Measurements from ENCODE around the gene CPNE7.
A peak's percentile ranks its signal among the peaks of the same experiment; 100 is the strongest.

Gene CPNE7

GRCh38 chr16:89550421-89551007 lies 25.0 kb upstream of the CPNE7 start:
- DNase-seq, result no peak

DNA sequence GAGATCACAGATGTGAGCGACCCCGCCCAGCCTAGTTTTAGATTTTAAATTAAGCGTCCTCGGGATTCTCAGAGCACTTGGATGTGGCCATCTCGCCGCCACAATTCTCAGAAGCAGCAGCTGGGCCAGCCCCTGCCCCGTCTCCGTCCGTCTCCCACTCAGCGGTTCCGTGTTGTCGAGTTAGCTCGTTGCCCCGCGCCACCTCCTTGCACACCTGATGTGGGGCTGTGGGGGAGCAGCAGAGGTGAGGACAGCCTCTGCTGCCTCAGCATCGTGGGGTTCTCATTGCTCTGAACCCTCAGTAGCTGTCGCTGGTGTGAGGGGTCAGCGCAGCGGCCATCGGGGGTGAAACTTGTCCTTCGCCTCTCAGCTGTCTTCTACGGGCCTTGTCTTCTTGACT lies 23.2 kb upstream of the CPNE7 start:
- no peak for DNase-seq

GRCh38 chr16:89552913-89553312 lies 22.6 kb upstream of the CPNE7 start:
- no peak for DNase-seq

DNA sequence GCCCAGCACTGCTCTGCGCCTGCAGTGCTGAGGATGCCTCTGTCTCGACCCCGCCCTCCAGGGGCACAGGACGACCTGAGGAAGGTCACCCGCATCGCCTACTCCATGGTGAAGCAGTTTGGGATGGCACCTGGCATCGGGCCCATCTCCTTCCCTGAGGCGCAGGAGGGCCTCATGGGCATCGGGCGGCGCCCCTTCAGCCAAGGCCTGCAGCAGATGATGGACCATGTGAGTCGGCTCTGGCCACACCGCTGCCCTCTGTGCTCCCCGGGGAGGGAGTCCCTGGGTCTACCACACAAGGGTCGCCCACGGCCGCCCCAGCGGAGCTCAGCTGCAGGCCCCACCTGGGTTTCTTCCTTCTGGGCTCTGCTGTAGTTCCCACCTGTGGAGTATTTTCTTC lies 21.8 kb upstream of the CPNE7 start:
- DNase-seq, result no peak

DNA sequence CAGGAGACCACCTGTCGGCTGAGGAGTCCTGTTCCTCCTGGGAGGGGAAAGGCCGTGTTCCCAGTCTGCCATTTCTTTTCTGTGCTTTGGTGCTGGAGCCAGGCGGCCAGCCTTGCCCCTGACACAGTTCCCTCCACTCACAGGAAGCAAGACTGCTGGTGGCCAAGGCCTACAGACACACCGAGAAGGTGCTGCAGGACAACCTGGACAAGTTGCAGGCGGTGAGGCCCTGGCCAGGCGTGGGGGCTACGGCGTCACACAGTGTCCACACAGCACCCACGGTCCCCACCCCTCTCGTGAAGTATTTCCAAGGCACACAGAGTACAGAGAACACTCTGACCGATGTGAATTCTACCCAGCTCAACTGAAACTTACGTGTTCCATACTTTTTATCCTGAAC lies 21.2 kb upstream of the CPNE7 start:
- no peak for DNase-seq

DNA sequence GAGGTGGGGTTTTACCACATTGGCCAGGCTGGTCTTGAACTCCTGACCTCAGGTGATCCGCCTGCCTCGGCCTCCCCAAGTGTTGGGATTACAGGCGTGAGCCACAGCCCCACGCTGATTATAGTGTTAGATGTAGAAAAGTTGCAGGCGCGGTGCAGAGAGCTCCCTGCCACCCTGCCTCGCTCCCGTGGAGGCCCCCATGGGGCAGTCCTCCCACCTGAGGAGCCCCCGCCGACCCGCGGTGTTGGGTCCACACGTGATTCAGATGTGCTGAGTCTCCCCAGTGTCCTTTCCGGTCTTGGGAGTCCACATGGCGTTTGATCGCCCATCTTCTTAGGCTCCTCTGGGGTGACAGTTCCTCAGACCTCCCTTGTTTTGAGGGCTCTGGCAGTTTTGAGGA lies 20.3 kb upstream of the CPNE7 start:
- DNase-seq, result no peak

DNA sequence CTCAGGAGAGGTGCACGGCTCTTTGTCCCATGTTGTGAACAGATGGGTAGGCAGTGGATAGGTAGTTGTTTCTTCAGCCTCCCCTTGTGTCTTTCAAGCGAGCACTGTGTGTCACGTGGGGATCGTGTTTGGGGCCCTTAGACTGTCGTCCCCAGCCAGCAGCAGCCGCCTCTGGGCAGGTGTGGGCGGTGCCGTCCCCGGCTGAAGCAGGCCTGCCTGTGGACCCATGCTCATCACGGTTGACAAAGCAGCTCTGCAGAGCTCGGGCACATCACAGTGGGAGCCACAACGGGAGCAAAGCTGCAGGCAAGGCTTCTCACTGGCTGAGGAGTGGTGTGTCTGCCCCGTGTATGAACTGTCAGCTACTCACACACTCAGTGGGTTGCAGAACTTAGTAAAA lies 19.8 kb upstream of the CPNE7 start:
- no peak for DNase-seq

- peak; percentile 93 for DNase-seq
Measured at GRCh38 chr16:89556750-89557689, 18.5 kb upstream of the CPNE7 start.

DNA sequence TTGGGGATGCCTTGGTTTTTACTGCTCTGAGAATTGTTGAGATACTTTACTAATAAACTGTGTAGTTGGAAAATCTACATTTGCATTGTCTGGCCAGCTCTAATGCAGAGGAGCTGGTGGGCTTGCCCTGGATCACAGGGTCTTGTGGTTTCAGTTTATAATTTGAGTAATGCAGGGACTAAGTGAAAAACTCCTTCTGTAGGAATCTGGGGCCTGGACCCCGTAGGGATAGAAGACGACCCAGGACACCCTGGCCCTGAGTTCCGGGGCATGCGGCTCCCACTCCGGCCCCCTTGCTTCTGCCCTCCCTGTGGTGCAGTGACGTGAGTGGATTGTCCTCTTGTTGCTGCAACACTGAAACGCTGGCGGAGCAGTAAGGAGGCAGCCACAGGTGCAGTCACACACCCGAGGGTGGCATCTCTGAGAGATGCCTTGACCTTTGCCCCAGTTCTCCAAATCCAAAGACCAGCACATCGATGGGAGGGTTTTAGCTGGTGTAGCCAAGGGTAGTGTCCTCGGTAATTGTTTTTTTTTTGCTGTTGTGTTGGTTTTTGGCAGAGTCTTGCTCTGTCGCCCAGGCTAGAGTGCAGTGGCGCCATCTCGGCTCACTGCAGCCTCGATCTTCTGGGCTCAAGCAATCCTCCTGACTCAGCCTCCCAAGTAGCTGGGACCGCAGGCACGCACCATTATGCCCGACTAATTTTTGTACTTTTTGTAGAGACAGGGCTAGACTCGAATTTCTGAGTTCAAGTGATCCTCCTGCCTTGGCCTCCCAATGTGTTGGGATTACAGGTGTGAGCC lies 17.7 kb upstream of the CPNE7 start:
- DNase-seq, result no peak

DNA sequence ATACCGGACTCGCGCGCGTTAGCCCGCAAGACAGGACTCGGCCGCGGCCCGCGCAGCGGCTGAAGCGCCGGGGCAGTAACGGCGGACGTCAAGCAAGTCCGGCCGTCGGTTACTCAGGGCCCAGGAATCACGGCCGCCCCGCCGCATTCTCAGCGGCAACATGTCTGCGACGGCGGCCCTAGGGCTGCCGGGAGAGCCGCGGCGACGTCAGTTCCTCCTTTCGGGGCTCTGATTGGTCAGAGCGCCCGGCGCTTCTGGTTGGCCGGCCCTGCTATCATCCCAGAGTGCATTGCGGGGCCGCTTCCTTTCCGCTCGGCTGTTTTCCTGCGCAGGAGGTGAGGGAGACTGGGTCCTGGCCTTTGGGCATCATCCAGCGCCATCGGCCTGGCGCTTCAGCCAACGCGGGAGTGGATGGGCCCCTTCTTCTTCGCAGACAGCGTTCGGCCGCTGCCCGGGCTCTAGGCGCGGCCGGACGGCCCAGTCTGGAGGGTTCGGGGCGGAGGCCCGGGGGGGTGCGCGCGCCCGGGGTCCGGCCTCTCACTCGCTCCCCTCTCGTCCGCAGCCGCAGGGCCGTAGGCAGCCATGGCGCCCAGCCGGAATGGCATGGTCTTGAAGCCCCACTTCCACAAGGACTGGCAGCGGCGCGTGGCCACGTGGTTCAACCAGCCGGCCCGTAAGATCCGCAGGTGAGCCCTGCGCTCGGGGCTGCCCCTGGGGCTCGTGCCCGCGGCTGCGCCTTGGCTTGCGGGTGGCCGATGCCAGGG lies 15.0 kb upstream of the CPNE7 start, which contains the start of gene RPL13:
Gene RPL13 (plus strand): TSS at position 305 of the 764 bp plus-strand sequence. CDS start 278 bp downstream, at position 583.
- DNase-seq, result peak; percentile 98

DNA sequence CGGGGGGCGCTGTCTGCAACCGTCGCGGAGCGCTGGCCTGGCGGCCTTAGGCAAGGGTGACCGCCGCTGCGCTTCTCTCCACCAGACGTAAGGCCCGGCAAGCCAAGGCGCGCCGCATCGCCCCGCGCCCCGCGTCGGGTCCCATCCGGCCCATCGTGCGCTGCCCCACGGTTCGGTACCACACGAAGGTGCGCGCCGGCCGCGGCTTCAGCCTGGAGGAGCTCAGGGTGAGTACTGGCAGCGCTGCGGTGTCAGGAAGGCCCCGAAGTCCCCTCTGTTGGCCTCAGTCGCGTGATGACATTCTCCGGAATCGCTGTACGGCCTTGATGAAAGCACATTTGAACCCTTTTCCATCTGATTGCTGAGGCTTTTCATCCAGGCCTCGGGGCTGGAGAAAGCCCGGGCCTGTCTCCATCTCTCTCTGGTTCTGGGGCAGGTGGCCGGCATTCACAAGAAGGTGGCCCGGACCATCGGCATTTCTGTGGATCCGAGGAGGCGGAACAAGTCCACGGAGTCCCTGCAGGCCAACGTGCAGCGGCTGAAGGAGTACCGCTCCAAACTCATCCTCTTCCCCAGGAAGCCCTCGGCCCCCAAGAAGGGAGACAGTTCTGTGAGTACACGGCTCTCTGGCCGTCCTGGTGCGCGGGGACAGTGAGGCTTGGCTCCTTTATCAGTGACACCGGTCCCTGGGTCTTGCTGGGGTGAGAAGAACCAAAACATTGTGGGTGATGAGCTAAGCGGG lies 14.2 kb upstream of the CPNE7 start:
- peak; percentile 33 for DNase-seq

- no peak for DNase-seq
Measured at GRCh38 chr16:89561884-89562599, 13.5 kb upstream of the CPNE7 start.

- no peak for DNase-seq
Measured at GRCh38 chr16:89562939-89563338, 12.6 kb upstream of the CPNE7 start.

DNA sequence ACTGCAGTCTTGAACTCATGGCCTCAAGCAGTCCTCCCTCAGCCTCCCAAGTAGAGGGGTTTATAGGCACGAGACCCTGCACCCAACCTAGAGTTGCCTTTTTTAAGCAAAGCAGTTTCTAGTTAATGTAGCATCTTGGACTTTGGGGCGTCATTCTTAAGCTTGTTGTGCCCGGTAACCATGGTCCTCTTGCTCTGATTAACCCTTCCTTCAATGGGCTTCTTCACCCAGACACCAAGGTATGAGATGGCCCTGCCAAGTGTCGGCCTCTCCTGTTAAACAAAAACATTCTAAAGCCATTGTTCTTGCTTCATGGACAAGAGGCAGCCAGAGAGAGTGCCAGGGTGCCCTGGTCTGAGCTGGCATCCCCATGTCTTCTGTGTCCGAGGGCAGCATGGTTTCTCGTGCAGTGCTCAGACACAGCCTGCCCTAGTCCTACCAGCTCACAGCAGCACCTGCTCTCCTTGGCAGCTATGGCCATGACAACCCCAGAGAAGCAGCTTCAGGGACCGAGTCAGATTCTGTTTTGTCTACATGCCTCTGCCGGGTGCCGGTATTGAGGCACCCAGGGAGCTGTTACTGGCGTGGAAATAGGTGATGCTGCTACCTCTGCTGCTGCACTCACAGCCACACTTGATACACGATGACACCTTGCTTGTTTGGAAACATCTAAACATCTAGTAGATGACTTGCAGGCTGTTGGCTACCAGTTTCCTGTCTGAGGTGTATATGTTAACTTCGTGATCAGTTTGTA lies 11.7 kb upstream of the CPNE7 start:
- no peak for DNase-seq

DNA sequence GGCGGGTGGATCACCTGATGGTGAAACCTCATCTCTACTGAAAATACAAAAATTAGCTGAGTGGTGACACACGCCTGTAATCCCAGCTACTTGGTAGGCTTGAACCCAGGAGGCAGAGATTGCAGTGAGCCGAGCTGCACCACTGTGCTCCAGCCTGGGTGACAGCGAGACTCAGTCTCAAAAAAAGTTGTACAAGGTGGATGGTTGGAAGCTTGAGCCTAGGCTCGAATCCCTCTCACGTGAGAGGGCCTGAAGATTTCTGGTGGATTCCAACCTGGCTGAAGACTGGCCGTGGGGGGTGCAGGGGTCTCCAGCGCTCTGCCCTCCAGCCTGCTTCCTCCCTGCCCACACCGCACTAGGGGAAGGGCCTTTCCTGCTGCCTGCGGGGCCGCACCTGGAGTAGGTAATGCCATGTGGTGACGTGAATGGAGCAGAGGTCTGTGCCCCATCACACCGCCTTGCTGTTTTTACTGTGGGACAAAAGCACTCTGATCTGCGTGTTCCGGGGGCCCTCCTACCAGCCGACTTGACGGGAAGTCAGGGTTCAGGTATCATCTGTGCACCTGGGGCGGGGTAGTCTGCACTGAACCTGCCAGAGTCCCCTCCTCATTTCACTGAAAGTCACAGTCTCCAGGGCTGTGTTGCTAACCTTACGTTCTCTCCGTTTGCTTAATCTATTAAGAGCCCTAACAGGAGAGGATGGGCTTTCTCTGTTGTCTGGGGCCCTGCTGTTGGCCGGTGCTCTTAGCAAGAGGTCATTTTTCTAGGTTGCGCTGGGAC lies 10.9 kb upstream of the CPNE7 start:
- peak; percentile 52 for DNase-seq

DNA sequence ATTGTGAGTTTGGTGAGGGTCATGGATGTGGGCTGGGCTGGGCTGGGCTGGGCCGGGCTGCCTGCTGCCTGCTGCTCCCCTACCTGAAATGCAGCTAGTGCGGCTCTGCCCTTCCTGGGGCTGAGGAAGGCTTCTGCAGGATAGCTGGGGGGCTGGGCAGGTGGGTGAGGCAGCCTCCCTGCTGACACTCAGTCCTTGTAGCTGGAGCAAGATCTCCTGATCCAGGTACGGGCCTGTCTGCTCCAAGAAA lies 10.4 kb upstream of the CPNE7 start:
- no peak for DNase-seq

DNA sequence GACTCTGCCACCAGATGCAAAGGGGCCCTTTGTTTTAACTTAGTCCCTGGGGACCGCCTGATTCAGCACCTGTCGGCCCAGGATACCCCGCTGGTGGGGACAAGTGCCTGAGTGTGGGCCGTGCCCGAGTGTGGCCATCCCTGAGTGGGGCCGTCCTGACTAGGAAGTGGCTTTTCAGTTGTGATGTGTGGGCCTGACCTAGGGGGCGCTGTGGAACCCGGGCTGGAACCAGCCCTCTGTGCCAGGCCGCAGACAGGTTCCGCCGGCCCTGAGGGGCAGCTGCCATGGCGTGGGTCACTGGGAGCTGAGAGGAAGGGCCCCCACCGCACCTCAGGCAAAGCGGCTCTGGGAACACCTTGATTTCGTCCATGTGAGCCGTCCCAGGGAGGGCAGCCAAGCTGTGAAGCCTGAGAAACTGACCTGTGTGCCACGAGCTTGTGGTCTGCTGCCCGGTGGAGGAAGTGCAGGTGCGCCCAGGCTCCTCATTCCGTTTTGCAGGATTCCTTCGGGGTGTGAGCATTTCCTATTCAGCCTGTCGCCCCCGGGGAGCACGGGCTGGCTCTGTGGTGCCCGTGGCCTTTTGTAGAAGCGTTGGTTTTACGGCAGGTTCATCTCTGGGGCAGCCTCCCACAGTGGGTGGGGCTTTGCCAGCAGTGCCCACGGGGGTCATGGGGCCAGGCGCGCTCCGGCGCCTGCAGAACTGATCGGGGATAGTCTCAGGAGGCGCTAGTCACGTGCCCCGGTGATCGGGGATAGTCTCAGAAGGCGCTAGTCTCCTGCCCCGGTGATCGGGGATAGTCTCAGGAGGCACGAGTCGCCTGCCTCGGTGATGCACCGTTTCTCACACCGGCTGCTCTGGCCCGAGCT lies 9.8 kb upstream of the CPNE7 start:
- DNase-seq, result peak; percentile 83

DNA sequence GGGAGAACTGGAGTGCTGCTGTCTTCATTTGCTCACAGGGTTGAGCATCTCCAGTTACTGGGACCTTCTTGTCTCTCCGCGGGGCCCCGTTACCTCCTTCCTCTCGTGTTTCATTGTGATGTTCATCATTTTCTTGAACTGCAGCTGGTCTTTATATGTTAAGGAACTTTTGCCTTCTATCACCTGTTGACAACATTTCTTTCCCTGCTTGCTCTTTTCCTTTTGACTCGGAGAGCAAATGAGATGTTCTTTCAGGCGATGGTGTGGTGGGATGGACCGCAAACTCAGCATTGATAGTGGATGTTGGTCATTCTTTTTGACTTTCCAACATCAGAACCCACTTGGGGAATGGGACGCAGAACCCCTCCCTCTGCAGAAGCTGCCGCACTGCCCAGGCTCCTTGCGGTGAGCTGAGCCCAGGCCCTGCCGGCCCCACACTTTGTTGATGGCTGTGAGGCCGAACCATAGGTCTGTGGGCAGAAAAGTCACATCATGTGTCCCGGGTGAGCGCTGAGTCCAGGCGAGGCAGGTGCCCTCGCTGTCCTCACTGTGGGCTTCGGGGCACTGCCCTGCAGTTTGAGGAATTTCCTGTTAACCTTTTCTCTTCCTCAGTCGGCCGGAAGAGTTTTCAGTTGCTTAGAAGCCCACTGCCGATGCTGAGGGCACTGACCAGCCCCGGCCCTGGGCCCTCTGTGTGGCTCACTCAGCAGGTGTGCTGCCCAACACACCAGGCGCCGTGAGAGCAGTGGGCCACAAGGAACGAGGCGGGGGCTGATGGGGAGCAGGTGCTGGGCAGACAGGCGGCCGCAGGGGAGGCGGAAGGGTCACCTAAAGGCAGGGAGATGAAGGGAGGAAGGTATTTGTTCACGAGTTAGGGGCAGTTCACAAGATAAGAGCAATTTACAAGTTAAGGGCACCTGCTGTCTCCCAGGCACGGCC lies 7.6 kb upstream of the CPNE7 start:
- no peak for DNase-seq

Data from hematopoietic multipotent progenitor cell treated with erythropoietin and hydrocortisone succinate and interleukin-3 and kit ligand, for 4 days (in vitro differentiated cells).